C4-2B (cell line): ENCODE data around the gene TCN2.

Source experiments
- CTCF ChIP-seq: fragments of 450-650 bp; conservative IDR thresholded peaks from 2 replicates; pipeline ENCODE4 v1.5.1; 2017; ENCODE audit warnings: mild to moderate bottlenecking
- ZFX ChIP-seq: fragments of 450-650 bp; IDR thresholded peaks from 2 replicates; pipeline ENCODE4 v1.6.1; 2017

- TF ChIP-seq CTCF (no peak), ZFX (peak; percentile 67; the same call in 1 of the 2 replicates)
Measured at GRCh38 chr22:30635273-30636225, 28.6 kb downstream of the TCN2 start, which contains the start of gene SLC35E4.
